MM.1S (cell line): ENCODE data around the gene IL1RAPL2.

Source experiments
- EZH2phosphoT487 ChIP-seq: fragments of 300-600 bp; sonication (generic); IDR thresholded peaks from 2 replicates; pipeline ENCODE4 v1.6.1; 2018; ENCODE audit warnings: antibody characterized with exemption, low read length
- TF ChIP-seq, protein P1 (sequence below): fragments of 300-600 bp; sonication (generic); IDR thresholded peaks from 2 replicates; pipeline ENCODE4 v1.5.1; 2016; ENCODE audit warnings: antibody characterized with exemption, low read length, mixed read lengths

DNA sequence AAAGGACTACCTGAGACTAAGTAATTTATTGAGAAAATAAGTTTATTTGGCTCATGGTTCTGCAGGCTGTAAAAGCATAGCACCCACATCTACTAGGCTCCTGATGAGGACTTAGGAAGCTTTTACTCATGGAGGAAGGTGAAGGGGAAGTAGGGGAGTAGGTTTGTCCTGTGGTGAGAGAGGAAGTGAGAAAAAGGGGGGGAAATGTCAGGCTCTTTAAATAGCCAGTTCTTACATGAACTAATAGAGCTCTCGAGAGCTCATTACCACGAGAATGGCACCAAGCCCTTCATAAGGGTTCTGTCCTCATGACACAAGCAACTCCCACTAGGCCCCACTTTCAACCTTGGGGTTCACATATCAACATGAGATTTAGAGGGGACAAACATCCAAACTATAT lies 1130.9 kb downstream of the IL1RAPL2 start:
- TF ChIP-seq, protein P1, sequence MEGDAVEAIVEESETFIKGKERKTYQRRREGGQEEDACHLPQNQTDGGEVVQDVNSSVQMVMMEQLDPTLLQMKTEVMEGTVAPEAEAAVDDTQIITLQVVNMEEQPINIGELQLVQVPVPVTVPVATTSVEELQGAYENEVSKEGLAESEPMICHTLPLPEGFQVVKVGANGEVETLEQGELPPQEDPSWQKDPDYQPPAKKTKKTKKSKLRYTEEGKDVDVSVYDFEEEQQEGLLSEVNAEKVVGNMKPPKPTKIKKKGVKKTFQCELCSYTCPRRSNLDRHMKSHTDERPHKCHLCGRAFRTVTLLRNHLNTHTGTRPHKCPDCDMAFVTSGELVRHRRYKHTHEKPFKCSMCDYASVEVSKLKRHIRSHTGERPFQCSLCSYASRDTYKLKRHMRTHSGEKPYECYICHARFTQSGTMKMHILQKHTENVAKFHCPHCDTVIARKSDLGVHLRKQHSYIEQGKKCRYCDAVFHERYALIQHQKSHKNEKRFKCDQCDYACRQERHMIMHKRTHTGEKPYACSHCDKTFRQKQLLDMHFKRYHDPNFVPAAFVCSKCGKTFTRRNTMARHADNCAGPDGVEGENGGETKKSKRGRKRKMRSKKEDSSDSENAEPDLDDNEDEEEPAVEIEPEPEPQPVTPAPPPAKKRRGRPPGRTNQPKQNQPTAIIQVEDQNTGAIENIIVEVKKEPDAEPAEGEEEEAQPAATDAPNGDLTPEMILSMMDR: no peak
- TF ChIP-seq EZH2phosphoT487: no peak
